ENCODE measurements around the gene LCN12. TPM values are rescaled to one million over a fixed set of nuclear protein-coding genes. Genes with fewer than 3 reads are reported as not detected.
"Not testable (repeated sequence)": the region's sequence is repeated elsewhere in the genome, so short reads cannot be mapped to it uniquely, and the experiment has no call there.

Gene LCN12
- total and polyA plus RNA-seq, 2 donors (not counting 1 experiment from before 2014, with no cell fraction given): 0.17 TPM; not detected in 1

GRCh38 chr9:137004285-137004684, 52.2 kb downstream of the LCN12 start:
- not testable (repeated sequence) for DNase-seq (ENCODE audit: low read depth in 2 of 2); H3K79me2 ChIP-seq (ENCODE audit: control insufficient read depth, insufficient read depth, low read length); H3K27ac ChIP-seq (ENCODE audit: insufficient read depth, low read length); H4K20me1 ChIP-seq (ENCODE audit: control insufficient read depth, extremely low read depth, insufficient read depth, low read length); H3K9ac ChIP-seq (ENCODE audit: insufficient read depth, low read length); H2AFZ ChIP-seq (ENCODE audit: low read length); H3K4me3 ChIP-seq (replicated peaks in 1 of 4; ENCODE audit: control extremely low read depth in 1 of 4, insufficient read depth in 1 of 4, low read depth in 3 of 4, low read length in 4 of 4); H3K27me3 ChIP-seq (ENCODE audit: control insufficient read depth, insufficient read depth, low read length); H3K36me3 ChIP-seq (ENCODE audit: control insufficient read depth, insufficient read depth, low read length); H3K9me3 ChIP-seq (ENCODE audit: control insufficient read depth, insufficient read depth, low read depth, low read length); H3K4me2 ChIP-seq (ENCODE audit: extremely low read depth, insufficient read depth, low read length)
- peaks cover 13% of the 10 kb centered on the region for H3K4me1 ChIP-seq (ENCODE audit: control insufficient read depth, extremely low read depth, insufficient read depth, low read length)
- TF ChIP-seq CTCF (conservative IDR thresholded peaks at IDR 0.05 in 1 of 2, IDR thresholded peaks at IDR 0.05 in 1 of 2; ENCODE audit: low read depth in 1 of 2, low read length in 2 of 2): peak in 1 of 2 donors; percentile 31

Other genes with a start within 250 kb of the LCN12 start
Only the 30 nearest of the 33 such genes appear.
- gene LCN10, start 209.3 kb upstream of the LCN12 start, total RNA-seq: not detected in 2 replicates
- not detected in 2 replicates for gene LCN10, start 209.3 kb upstream of the LCN12 start, polyA plus RNA-seq
- gene LCN6, start 203.7 kb upstream of the LCN12 start, total RNA-seq: not detected in 2 replicates
- not detected in 2 replicates for gene LCN6, start 203.7 kb upstream of the LCN12 start, polyA plus RNA-seq
- gene LCN8, start 194.0 kb upstream of the LCN12 start, total RNA-seq: not detected in 2 replicates
- not detected in 2 replicates for gene LCN8, start 194.0 kb upstream of the LCN12 start, polyA plus RNA-seq
- gene LCN15, start 187.8 kb upstream of the LCN12 start, total RNA-seq: not detected in 2 replicates
- gene LCN15, start 187.8 kb upstream of the LCN12 start, polyA plus RNA-seq: not detected in 2 replicates
- 40.1 and 56.5 TPM in 2 replicates for gene TMEM141, start 160.9 kb upstream of the LCN12 start, total RNA-seq
- 43.3 and 53.4 TPM in 2 replicates for gene TMEM141, start 160.9 kb upstream of the LCN12 start, polyA plus RNA-seq
- gene CCDC183, start 155.9 kb upstream of the LCN12 start, total RNA-seq: 0.99 and 1.0 TPM in 2 replicates
- gene CCDC183, start 155.9 kb upstream of the LCN12 start, polyA plus RNA-seq: 0.05 and 0.35 TPM in 2 replicates
- gene RABL6, start 144.3 kb upstream of the LCN12 start, total RNA-seq: 55.0 and 59.6 TPM in 2 replicates
- 36.8 and 56.7 TPM in 2 replicates for gene RABL6, start 144.3 kb upstream of the LCN12 start, polyA plus RNA-seq
- gene AJM1, start 109.8 kb upstream of the LCN12 start, total RNA-seq: 1.7 and 1.8 TPM in 2 replicates
- gene AJM1, start 109.8 kb upstream of the LCN12 start, polyA plus RNA-seq: 0.15 and 0.19 TPM in 2 replicates
- 175 and 190 TPM in 2 replicates for gene PHPT1, start 102.9 kb upstream of the LCN12 start, total RNA-seq
- 99.6 and 108 TPM in 2 replicates for gene PHPT1, start 102.9 kb upstream of the LCN12 start, polyA plus RNA-seq
- gene MAMDC4, start 99.9 kb upstream of the LCN12 start, total RNA-seq: 3.3 and 4.6 TPM in 2 replicates
- 0.30 and 0.37 TPM in 2 replicates for gene MAMDC4, start 99.9 kb upstream of the LCN12 start, polyA plus RNA-seq
- 279 and 317 TPM in 2 replicates for gene EDF1, start 86.0 kb upstream of the LCN12 start, total RNA-seq
- gene EDF1, start 86.0 kb upstream of the LCN12 start, polyA plus RNA-seq: 309 and 387 TPM in 2 replicates
- 8.0 and 8.4 TPM in 2 replicates for gene TRAF2, start 65.8 kb upstream of the LCN12 start, total RNA-seq
- 3.7 and 4.3 TPM in 2 replicates for gene TRAF2, start 65.8 kb upstream of the LCN12 start, polyA plus RNA-seq
- 136 and 166 TPM in 2 replicates for gene FBXW5, start 7.5 kb upstream of the LCN12 start, total RNA-seq
- 31.3 and 39.9 TPM in 2 replicates for gene FBXW5, start 7.5 kb upstream of the LCN12 start, polyA plus RNA-seq
- gene C8G, start 7.0 kb upstream of the LCN12 start, total RNA-seq: 1.2 TPM in 1 of 2 replicates, not detected in the other
- 0.40 TPM in 1 of 2 replicates, not detected in the other for gene C8G, start 7.0 kb upstream of the LCN12 start, polyA plus RNA-seq
- gene PTGDS, start 25.2 kb downstream of the LCN12 start, total RNA-seq: 89.9 and 90.3 TPM in 2 replicates
- gene PTGDS, start 25.2 kb downstream of the LCN12 start, polyA plus RNA-seq: 2.0 and 4.9 TPM in 2 replicates
- gene LCNL1, start 30.7 kb downstream of the LCN12 start, total RNA-seq: 3.3 and 6.3 TPM in 2 replicates
- 0.75 and 1.4 TPM in 2 replicates for gene LCNL1, start 30.7 kb downstream of the LCN12 start, polyA plus RNA-seq
- 13.7 and 14.9 TPM in 2 replicates for gene PAXX, start 40.1 kb downstream of the LCN12 start, total RNA-seq
- 6.1 and 9.9 TPM in 2 replicates for gene PAXX, start 40.1 kb downstream of the LCN12 start, polyA plus RNA-seq
- gene CLIC3, start 44.3 kb downstream of the LCN12 start, total RNA-seq: 1.3 and 3.5 TPM in 2 replicates
- gene CLIC3, start 44.3 kb downstream of the LCN12 start, polyA plus RNA-seq: 0.98 and 1.5 TPM in 2 replicates
- gene ABCA2, start 76.0 kb downstream of the LCN12 start, total RNA-seq: 13.9 and 21.8 TPM in 2 replicates
- gene ABCA2, start 76.0 kb downstream of the LCN12 start, polyA plus RNA-seq: 8.5 and 13.4 TPM in 2 replicates
- not detected in 2 replicates for gene FUT7, start 79.8 kb downstream of the LCN12 start, total RNA-seq
- gene FUT7, start 79.8 kb downstream of the LCN12 start, polyA plus RNA-seq: not detected in 2 replicates
- gene NPDC1, start 93.9 kb downstream of the LCN12 start, total RNA-seq: 10.5 and 15.7 TPM in 2 replicates
- 9.0 and 12.1 TPM in 2 replicates for gene NPDC1, start 93.9 kb downstream of the LCN12 start, polyA plus RNA-seq
- under 0.01 TPM in 2 replicates for gene ENTPD2, start 101.8 kb downstream of the LCN12 start, total RNA-seq
- not detected in 2 replicates for gene ENTPD2, start 101.8 kb downstream of the LCN12 start, polyA plus RNA-seq
- 0.26 and 2.8 TPM in 2 replicates for gene SAPCD2, start 118.3 kb downstream of the LCN12 start, total RNA-seq
- 0.85 and 2.7 TPM in 2 replicates for gene SAPCD2, start 118.3 kb downstream of the LCN12 start, polyA plus RNA-seq
- gene UAP1L1, start 125.2 kb downstream of the LCN12 start, total RNA-seq: 15.7 and 21.1 TPM in 2 replicates
- gene UAP1L1, start 125.2 kb downstream of the LCN12 start, polyA plus RNA-seq: 16.4 and 17.9 TPM in 2 replicates
- 63.2 and 96.6 TPM in 2 replicates for gene MAN1B1, start 134.7 kb downstream of the LCN12 start, total RNA-seq
- 43.0 and 45.5 TPM in 2 replicates for gene MAN1B1, start 134.7 kb downstream of the LCN12 start, polyA plus RNA-seq
- 93.0 and 126 TPM in 2 replicates for gene DPP7, start 162.5 kb downstream of the LCN12 start, total RNA-seq
- gene DPP7, start 162.5 kb downstream of the LCN12 start, polyA plus RNA-seq: 28.6 and 44.3 TPM in 2 replicates
- under 0.01 TPM in 1 of 2 replicates, not detected in the other for gene GRIN1, start 186.9 kb downstream of the LCN12 start, total RNA-seq
- 0.06 and 0.08 TPM in 2 replicates for gene GRIN1, start 186.9 kb downstream of the LCN12 start, polyA plus RNA-seq
- gene LRRC26, start 217.8 kb downstream of the LCN12 start, total RNA-seq: not detected in 2 replicates
- gene LRRC26, start 217.8 kb downstream of the LCN12 start, polyA plus RNA-seq: not detected in 2 replicates
- not detected in 2 replicates for gene TMEM210, start 219.8 kb downstream of the LCN12 start, total RNA-seq
- not detected in 2 replicates for gene TMEM210, start 219.8 kb downstream of the LCN12 start, polyA plus RNA-seq
- 15.9 and 18.0 TPM in 2 replicates for gene ANAPC2, start 236.3 kb downstream of the LCN12 start, total RNA-seq
- gene ANAPC2, start 236.3 kb downstream of the LCN12 start, polyA plus RNA-seq: 9.1 and 12.3 TPM in 2 replicates